ENCODE data around the gene ZGPAT.
"Not testable (repeated sequence)": the region's sequence is repeated elsewhere in the genome, so short reads cannot be mapped to it uniquely, and the experiment has no call there.

Gene ZGPAT, protein sequence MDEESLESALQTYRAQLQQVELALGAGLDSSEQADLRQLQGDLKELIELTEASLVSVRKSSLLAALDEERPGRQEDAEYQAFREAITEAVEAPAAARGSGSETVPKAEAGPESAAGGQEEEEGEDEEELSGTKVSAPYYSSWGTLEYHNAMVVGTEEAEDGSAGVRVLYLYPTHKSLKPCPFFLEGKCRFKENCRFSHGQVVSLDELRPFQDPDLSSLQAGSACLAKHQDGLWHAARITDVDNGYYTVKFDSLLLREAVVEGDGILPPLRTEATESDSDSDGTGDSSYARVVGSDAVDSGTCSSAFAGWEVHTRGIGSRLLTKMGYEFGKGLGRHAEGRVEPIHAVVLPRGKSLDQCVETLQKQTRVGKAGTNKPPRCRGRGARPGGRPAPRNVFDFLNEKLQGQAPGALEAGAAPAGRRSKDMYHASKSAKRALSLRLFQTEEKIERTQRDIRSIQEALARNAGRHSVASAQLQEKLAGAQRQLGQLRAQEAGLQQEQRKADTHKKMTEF

DNA sequence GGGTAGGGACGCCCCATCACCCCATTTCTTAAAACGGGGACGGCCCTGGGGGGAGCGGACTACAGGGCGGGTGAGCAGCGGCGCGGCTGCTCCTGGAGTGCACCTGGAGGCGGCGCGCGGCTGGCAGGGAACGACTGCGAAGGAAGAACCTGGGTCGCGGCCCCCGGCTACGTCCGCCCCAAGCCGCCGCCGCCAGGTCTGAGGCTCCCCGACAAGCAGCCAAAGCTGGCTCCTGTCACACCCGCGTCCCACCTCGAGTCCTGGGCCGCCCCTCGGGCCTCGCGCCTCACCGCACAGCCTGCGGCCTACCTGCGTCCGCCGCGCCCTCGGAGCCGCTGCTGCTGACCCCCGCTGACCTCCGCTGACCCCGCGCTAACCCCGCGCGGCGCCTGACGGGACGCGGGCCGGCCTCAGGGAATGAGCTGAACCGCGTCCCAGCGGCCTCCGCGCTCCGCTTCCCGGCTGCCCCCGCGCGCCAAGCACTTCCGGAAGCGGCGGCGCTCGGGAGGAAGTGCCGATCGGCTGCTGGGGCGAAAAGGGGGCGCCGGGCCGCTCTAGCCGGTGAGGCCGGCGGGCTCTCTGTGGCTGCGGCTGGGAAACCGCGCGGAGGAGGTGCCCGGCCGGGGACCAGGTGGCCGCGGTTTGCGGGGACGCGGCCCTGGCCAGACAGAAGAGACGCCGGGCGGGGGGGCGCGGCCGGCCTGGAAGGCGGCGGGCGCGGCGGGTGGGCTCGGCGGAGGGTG, at the start of gene ZGPAT, which contains the start of gene ARFRP1:
Gene ZGPAT (plus strand): TSS at position 482 of the 743 bp plus-strand sequence. CDS start 542 bp downstream, outside the sequence.
Gene ARFRP1 (minus strand): TSS at position 419 of the 743 bp plus-strand sequence. CDS start 885 bp downstream, outside the sequence.
- DNase-seq (ENCODE audit: low spot score) = peak; percentile 96

DNA sequence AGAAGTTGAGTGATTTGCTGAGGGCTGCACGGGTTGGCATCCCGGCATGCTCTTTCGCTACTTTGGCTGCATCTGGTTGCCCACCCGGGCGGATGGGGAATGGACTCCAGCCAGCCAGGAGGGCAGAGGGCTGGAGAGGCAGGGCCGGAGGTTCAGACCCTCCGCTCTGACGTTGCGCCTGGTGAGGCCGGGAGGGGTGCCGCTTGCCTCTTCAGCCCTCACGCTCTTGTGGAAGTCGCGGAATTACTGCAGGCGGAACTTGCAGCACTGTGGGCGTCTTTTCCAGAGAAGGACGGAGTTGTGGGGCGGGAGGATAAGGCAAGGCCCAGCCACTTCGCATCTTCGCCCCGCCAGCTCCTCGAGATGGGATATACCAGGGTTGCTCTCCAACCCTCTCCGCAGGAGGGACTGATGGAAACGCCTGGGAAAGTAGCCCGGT, 49.1 kb upstream of the ZGPAT start:
- peak; percentile 58 for DNase-seq (ENCODE audit: low spot score)

DNA sequence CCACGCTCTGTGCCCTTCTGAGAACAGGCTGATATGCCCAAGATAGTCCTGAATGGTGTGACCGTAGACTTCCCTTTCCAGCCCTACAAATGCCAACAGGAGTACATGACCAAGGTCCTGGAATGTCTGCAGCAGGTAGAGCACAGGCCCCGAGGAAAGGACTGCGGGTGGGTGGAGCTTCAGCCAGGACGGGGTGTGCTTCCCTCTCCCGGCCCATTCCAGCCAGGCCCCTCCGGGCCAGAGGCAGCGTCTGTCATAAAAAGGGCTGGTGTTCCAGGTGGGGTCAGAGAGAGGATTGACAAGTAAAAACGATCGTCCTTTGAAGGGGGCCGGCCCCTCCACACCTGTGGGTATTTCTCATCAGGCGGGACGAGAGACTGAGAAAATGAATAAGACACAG, 48.5 kb upstream of the ZGPAT start:
- DNase-seq (ENCODE audit: low spot score) = no peak

DNA sequence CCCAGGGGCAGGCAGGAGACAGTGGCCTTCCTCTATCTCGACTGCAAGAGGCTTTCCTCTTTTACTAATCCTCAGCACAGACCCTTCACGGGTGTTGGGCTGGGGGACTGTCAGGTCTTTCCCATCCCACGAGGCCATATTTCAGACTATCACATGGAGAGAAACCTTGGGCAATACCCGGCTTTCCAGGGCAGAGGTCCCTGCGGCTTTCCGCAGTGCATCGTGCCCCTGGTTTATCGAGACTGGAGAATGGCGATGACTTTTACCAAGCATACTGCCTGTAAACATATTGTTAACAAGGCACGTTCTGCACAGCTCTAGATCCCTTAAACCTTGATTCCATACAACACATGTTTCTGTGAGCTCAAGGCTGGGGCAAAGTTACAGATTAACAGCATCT, 47.7 kb upstream of the ZGPAT start:
- DNase-seq (ENCODE audit: low spot score) = not testable (repeated sequence)

DNA sequence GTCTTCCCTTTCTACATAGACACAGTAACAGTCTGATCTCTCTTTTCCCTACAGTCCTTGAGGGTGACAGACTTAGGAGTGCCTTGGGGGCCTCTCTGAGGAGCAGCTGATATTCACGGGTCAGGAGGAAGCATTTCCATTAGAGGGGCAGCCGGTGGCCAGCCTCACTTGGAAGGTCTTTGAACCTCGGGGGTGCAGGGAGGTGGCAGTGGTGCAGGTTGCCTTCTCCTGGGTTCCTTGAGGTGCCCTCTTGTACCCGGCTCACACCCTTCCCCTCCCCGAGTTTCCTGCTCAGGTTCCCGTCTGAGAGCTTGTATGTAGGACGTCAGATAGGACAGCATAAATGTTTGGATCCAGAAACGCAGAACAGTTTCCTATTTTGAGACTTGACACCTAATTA, 47.2 kb upstream of the ZGPAT start:
- DNase-seq (ENCODE audit: low spot score) = no peak

DNA sequence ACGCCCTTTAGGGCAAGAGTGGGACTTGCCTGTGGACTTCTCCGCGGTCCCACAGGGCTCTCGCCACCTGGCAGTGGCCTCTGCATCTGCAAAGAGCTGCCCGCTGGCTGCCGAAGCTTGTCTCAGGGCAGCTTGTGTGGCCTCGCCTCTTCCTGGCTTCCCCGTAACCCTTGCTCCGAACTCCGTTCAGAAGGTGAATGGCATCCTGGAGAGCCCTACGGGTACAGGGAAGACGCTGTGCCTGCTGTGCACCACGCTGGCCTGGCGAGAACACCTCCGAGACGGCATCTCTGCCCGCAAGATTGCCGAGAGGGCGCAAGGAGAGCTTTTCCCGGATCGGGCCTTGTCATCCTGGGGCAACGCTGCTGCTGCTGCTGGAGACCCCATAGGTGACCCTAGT, 46.7 kb upstream of the ZGPAT start:
- no peak for DNase-seq (ENCODE audit: low spot score)

DNA sequence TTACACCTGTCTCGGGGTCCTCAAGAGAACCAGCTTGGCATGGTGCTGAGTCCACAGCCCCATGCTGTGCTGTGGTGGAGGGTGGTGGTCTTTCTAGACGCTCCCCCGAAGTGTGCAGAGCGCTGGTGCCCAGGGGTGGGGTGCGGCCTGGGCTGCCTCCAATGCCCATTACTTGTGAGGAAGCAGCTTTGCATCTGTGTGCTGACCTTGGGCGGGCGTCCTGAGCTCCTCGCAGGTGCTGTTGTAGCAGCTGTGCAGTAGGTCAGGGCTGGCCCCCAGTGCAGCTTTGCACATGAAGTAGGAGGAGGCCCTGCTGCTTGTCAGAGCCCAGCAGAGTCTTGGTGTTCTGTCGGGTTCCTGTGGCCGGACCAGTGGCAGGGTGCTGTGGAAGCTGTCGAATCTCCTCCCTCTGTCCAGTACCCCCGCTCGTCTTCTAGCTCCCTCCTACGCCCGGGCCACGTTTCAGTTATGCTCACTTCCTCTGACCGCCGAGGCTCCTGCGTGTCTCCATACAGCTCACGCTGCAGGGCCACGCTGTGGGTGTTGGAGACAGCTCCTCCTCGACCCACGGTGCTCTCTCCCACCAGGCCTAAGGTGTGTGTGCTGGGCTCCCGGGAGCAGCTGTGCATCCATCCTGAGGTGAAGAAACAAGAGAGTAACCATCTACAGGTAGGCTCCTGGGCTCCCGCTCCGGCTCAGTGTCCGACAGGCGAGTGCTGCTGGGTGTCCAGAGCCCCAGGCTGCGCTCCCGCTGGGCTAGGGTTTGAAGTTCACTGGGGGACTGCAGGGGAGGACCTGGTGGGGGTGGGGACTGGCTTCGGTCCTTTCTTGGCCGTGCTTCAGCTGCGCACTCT, 45.7 kb upstream of the ZGPAT start:
- DNase-seq (ENCODE audit: low spot score) = no peak

DNA sequence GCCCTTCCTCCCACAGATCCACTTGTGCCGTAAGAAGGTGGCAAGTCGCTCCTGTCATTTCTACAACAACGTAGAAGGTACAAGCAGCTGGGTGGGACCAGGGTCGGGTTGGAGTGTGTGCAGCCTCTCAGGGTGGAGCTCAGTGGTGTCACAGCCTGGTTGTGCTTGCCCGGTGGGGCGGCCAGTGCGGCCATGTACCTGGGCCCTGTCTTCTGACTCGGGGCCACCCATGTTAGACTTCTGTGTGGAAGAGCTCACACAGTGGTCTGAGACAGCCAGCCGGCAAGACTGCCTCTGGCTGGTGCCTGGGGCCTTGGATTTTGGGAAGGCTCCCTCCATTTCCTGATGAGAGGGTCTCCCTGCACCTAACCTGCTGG, 45.0 kb upstream of the ZGPAT start:
- no peak for DNase-seq (ENCODE audit: low spot score)

DNA sequence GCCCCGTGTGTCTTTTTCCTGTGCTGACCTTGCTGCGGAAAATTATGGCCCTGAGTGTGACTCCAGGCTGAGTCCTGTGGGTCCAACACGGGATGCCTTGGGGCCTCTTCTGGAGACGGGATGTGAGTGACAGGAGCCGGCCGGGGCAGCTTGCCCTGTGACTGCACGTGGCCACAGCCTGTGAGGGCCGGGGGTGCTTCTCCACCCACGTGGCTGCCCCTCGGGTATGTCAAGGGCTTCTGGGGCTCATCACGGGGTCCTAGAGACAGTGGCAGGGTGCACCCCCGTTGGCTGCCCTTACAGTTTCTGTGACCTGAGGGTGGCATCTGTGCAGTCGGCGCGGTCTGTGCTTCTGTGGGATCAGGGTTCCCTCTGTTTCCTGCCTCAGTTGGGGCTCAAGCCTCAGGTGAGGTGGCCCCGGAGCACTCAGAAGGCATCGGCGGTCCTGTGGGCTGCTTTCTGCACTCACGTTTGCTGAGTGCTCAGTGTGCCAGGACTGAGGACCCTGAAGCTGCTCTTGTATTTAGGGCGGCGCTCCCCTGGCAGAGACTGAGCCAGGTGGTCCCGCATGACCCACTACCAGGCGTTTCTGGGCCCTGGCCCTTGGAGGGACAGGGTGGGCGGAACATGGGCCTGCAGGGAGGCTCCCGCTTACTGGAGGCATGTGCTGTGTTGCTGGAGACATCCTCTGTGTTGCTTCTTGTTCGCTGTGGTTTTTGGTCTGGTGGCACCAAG, 44.3 kb upstream of the ZGPAT start:
- DNase-seq (ENCODE audit: low spot score) = no peak

DNA sequence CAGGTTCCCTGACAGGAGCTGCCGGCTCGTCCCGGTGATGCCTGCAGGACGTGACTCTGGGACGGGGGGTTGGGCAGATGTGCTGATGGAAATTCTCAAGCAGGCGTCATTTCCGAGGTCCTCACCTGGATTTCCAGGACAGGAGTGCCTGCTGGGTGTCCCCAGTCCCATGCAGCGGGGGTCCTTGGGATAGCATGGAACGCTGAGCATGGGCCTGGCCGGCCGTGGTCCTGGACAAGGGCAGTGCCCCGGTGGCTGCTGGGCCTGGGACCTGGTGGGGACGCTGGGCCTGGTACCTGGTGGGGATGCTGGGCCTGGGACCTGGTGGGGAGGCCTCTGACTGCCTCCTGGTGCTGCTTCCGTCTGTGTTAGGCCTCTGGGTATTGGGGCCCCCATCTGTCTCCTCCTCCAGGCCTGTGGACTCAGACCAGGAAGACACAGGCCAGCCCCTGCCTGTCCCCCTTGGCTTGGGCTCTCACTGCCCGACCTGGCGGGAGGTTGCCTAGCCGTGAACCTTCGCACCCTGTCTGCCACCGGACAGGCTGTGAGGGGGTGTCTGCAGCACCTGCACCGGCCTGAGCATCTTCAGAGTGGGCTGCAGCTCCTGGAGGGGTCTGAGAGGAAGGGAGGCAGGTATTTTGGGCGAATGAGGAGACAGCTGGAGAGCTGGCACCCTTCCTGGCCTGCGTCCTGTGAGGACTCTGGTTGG, 43.5 kb upstream of the ZGPAT start:
- no peak for DNase-seq (ENCODE audit: low spot score)

DNA sequence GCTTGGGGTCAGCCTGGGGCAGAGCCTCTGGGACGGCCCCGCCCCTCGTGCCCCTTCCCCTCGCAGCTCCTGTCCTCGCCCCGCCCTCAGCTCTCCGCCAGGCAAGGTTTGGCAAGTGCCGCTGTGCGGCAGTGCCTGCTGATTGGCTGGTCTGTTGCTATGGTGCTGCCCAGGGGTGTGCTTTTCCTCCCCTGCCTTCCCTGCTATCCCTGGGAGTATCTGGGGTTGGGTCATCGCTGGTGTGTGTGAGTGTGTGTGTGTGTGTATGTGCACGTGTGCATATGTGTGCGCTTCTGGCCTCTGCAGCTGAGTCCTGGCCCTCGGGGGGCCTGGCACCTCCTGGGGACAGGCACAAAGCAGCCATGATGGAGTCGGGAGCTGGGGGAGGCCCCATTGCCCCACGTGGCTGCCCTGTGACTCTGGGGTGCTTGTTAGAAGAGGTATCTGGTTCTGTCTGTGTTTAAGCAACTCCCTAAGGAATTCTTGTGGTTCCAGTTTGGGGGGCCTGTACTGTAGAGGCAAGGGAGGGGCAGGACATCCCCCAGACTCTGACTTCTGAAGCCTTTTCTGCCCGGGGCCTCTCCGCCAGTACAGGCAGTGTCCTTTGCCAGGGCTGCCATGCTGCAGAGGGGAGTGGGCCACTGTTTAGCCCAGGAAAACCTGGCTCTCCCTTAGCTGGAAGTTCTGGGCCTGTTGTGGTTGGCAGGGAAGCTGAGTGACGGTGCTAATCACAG, 42.8 kb upstream of the ZGPAT start:
- no peak for DNase-seq (ENCODE audit: low spot score)

DNA sequence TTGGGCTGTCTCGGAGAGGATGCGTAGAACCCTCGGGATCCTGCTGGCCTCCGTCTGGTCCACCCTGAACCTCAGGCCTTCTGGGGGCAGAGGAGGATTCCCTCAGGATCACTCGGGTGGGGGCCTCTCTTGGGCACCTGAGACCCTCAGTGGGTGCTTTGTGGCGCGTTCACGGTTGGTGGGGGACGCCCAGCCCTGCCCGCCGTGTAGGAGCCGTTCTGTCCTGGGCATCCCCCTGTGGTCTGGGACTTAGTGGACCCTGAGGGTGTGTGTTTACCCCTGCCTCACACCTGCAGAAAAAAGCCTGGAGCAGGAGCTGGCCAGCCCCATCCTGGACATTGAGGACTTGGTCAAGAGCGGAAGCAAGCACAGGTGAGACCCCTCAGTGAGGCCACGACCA, 42.1 kb upstream of the ZGPAT start:
- DNase-seq (ENCODE audit: low spot score) = no peak

DNA sequence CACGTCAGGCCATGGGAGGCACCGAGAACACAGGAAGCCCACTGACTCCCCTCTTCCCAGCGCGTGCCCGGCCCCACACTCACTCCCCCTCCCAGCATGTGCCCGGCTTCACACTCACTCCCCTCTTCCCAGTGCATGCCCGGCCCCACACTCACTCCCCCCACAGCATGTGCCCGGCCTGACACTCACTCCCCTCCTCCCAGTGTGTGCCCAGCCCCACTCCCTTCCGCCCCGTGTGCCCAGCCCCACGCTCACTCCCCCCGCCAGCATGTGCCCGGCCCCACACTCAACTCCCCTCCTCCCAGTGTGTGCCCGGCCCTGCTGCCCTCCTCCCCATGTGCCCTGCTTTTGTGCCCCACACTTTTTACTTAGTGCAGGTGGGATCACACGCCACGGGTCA, 40.0 kb upstream of the ZGPAT start:
- DNase-seq (ENCODE audit: low spot score) = no peak

DNA sequence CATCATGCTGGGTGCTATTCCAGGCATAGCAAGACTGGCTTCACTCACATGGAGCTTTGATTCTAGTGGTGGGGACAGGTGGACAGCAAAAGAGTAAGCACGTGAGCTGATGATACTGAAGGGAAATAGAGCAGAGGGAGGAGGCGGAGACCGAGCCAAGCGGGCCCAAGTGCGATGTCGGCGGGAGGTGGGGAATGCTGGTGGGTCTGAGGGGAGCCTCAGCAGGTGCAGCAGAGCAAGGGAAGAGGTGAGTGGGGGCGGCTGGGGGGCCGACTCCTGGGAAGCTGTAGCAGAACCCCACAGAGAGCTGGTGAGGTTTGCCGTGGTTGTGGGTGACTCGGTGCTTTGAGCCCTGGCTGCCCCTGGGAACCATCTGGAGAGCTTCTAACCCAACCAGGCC, 39.5 kb upstream of the ZGPAT start:
- DNase-seq (ENCODE audit: low spot score) = no peak

DNA sequence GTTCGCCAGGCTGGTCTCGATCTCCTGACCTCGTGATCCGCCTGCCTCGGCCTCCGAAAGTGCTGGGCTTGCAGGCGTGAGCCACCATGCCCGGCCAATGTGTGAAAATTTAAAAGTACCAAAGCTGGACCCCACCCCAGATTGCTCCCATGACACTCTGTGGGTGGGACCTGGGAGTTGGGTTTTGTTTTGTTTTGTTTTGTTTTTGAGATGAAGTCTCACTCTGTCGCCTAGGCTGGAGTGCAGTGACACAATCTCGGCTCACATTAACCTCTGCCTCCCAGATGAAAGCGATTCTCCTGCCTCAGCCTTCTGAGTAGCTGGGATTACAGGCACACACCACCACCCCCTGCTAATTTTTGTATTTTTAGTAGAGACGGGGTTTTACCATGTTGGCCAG, 36.1 kb upstream of the ZGPAT start:
- DNase-seq (ENCODE audit: low spot score) = not testable (repeated sequence)

DNA sequence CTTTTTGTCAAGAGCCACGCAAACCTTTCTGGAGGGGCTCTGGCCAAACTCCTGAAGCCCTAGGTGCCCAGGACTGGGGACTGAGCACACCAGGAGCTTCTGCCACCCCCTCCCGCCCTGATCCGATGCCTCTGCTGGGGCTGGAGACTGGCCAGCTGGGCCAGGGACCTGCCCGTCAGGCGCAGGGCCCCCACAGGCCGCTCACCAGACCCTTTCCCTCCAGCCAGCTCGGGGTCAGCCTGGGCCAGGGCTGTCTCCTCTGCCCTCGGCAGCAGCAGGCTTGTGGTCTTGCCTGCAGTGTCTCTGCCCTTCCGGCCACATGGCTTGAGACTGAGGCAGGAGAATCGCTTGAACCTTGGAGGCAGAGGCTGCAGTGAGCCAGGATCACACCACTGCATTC, 35.2 kb upstream of the ZGPAT start:
- DNase-seq (ENCODE audit: low spot score) = no peak

DNA sequence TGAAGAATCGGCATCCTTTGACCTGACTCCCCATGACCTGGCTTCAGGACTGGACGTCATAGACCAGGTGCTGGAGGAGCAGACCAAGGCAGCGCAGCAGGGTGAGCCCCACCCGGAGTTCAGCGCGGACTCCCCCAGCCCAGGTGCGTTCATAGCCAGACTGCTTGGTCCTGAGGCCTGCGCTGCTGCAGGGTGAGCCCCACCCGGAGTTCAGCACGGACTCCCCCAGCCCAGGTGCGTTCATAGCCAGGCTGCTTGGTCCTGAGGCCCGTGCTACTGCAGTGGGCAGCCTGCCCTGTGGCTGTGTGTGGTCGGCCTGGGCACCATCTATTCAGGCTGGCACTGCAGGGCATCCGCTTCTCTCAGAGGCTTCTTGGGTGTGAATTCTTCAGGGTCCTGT, 33.9 kb upstream of the ZGPAT start:
- DNase-seq (ENCODE audit: low spot score) = no peak

DNA sequence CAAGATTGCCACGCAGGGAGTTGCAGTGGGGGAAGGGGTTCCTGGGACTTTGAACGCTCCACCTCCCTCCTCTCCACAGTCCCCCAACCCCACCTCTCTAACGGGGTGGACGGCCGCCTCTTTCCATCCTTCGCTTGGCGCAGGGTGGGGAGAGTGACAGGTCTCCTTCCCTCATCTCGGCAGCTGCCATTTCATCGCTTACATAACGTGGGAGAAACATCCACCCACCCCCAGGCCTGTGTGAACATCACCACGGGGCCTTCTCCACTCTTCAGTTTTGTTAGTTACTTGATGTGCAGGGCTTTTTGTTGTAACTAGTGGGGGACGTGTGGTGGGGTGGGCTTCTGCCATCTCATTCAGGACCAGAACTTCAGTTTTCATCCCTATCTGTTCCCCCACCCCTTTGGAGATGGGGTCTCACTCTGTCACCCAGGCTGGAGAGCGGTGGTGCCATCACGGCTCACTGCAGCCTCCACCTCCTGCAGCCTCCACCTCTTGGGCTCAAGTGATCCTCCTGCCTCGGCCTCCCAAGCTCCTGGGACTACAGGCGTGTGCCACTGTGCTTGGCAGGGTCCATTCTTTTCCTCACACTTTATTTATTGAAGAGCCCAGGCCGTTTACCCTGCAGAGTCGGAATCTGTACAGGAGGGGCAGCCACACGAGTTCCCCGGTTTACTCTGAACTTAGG, 32.0 kb upstream of the ZGPAT start:
- DNase-seq (ENCODE audit: low spot score) = no peak

DNA sequence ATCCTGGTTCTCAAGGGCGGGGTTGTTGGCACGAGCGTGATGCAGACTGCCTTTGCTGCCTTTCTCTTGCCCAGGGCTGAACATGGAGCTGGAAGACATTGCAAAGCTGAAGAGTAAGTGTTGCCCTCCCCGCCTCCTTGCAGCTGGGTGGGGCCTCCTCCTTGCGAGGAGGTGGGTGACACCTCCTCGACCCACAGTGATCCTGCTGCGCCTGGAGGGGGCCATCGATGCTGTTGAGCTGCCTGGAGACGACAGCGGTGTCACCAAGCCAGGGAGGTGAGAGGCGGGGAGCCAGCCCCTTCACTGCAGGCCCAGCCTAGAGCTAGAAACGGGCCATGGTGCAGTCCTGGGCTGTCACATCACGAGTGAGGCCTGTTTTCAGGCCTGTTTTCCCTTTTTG, 29.8 kb upstream of the ZGPAT start:
- no peak for DNase-seq (ENCODE audit: low spot score)

Measured in AG20443 (cell line).